Measurements from ENCODE around the gene ZNF770.
"Not testable (repeated sequence)": the region's sequence is repeated elsewhere in the genome, so short reads cannot be mapped to it uniquely, and the experiment has no call there.

Gene ZNF770

DNA sequence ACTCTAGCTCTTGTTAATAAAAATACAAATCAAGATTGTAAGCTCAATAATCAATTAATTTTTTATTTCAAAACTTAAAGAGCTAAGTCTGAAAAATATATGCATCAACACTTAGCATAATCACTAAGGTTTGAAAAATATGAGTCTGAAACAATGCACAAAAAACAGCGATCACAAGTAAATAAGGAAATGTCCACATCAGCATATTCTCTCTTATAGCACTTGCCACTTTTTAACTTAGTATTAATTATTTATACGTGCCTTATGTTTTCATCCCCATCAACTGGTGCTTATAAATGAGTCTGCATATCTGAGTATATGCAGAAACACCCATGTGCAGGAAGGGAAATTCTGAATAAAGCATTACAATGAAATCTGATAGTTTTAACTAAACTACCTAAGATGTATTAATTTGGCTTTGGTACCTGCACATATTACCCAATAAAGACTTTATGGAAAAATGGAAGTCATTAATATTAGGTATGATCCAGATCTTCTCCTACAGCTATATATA, 46.8 kb downstream of the ZNF770 start:
- no peaks in the 10 kb centered on the region for H3K9me3 ChIP-seq (ENCODE audit: severe bottlenecking)
- H3K4me3 ChIP-seq (ENCODE audit: severe bottlenecking): no peak overlapping the region
- ATAC-seq (ENCODE audit: low read depth) (no peak), DNase-seq (ENCODE audit: low spot score) (no peak)
- TF ChIP-seq, protein P1, sequence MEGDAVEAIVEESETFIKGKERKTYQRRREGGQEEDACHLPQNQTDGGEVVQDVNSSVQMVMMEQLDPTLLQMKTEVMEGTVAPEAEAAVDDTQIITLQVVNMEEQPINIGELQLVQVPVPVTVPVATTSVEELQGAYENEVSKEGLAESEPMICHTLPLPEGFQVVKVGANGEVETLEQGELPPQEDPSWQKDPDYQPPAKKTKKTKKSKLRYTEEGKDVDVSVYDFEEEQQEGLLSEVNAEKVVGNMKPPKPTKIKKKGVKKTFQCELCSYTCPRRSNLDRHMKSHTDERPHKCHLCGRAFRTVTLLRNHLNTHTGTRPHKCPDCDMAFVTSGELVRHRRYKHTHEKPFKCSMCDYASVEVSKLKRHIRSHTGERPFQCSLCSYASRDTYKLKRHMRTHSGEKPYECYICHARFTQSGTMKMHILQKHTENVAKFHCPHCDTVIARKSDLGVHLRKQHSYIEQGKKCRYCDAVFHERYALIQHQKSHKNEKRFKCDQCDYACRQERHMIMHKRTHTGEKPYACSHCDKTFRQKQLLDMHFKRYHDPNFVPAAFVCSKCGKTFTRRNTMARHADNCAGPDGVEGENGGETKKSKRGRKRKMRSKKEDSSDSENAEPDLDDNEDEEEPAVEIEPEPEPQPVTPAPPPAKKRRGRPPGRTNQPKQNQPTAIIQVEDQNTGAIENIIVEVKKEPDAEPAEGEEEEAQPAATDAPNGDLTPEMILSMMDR (IDR thresholded peaks at IDR 0.05; ENCODE audit: poor library complexity, severe bottlenecking): no peak
- no peaks in the 10 kb centered on the region for H3K4me1 ChIP-seq (ENCODE audit: insufficient read depth, poor library complexity, severe bottlenecking)
- peaks cover 97% of the 10 kb centered on the region for H3K36me3 ChIP-seq (ENCODE audit: low read depth)
- no peak overlapping the region for H3K27ac ChIP-seq (ENCODE audit: poor library complexity, severe bottlenecking)
- H3K27me3 ChIP-seq (ENCODE audit: insufficient read depth, poor library complexity, severe bottlenecking): no peaks in the 10 kb centered on the region

DNA sequence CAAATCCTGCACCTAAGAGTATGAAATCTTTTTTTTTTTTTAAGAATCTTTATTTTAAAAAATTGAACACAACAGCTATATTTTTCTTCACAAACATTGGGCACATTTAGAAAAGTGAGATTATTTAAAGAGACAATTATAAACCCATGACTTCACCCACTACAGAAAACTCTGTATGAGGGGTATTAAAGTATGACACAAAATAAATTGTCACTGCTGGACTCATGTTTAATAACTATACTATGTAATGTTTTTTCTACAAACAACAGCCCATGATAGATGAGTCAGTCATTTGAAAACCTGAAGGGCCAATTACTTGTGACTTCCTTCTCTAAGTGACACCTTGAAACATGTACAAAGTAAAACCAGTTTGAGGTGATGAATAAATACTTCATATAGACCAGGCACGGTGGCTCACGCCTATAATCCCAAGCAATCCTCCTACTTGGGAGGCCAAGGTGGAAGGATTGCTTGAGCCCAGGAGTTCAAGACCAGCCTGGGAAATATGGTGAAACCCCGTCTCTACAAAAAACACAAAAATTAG, 54.6 kb downstream of the ZNF770 start:
- DNase-seq (ENCODE audit: low spot score) (no peak), ATAC-seq (ENCODE audit: low read depth) (no peak)
- Histone ChIP-seq H3K27me3 (ENCODE audit: insufficient read depth, poor library complexity, severe bottlenecking) (no peaks in the 10 kb centered on the region), H3K9me3 (ENCODE audit: severe bottlenecking) (no peaks in the 10 kb centered on the region), H3K27ac (ENCODE audit: poor library complexity, severe bottlenecking) (no peak overlapping the region), H3K36me3 (ENCODE audit: low read depth) (peaks cover 95% of the 10 kb centered on the region), H3K4me3 (ENCODE audit: severe bottlenecking) (no peak overlapping the region), H3K4me1 (ENCODE audit: insufficient read depth, poor library complexity, severe bottlenecking) (no peaks in the 10 kb centered on the region)
- TF ChIP-seq, protein P1 (IDR thresholded peaks at IDR 0.05; ENCODE audit: poor library complexity, severe bottlenecking): no peak

DNA sequence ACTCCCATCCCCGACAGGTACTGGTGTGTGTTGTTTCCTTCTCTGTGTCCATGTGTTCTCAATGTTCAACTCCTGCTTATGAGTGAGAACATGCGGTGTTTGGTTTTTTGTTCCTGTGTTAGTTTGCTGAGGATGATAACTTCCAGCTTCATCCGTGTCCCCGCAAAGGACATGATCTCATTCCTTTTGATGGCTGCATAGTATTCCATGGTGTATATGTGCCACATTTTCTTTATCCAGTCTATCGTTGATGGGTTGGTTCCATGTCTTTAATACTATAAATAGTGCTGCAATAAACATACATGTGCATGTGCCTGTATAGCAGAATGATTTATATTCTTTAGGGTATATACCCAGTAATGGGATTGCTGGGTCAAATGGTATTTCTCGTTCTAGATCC, 59.7 kb downstream of the ZNF770 start:
- H3K4me3 ChIP-seq (ENCODE audit: severe bottlenecking); H3K9me3 ChIP-seq (ENCODE audit: severe bottlenecking); H3K27me3 ChIP-seq (ENCODE audit: insufficient read depth, poor library complexity, severe bottlenecking); H3K4me1 ChIP-seq (ENCODE audit: insufficient read depth, poor library complexity, severe bottlenecking); H3K27ac ChIP-seq (ENCODE audit: poor library complexity, severe bottlenecking); DNase-seq (ENCODE audit: low spot score); ATAC-seq (ENCODE audit: low read depth): not testable (repeated sequence)
- H3K36me3 ChIP-seq (ENCODE audit: low read depth): peaks cover 93% of the 10 kb centered on the region
